ENCODE results near the gene EIF5B. TPM values are rescaled to one million over a fixed set of nuclear protein-coding genes. Genes with fewer than 3 reads are reported as not detected.

Gene EIF5B
- total and polyA plus RNA-seq, 2 of the 8 experiments (the other 6 are each of a cell fraction or from before 2014, with no cell fraction given) = 10.7 to 64.5 TPM

DNA sequence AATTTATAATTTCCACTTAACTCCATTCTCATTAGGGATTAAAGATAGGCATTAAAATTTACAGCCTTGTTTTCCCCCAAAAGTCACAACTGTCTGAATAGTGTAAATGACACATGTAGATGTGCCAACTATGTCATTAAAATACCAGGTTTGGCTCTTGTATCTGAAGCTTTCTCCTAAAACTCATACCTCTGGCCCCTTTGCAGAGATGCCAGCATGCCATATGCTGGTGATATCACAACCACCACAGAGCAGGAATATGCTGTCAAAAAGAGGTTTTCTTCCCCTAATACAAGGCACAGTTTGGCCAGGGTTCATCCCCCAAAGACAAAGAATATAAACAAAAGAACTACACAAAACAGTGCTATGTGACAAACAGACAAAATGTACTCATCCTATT is 87.2 kb downstream of the EIF5B start:
- Histone ChIP-seq H4K20me1 (replicated peaks in 1 of 2; ENCODE audit: control insufficient read depth in 1 of 2, insufficient read depth in 2 of 2, low read length in 2 of 2) (peaks cover 2% of the 10 kb centered on the region in 2 experiments), H4K91ac (replicated peaks; ENCODE audit: insufficient read length, low read length) (no peak overlapping the region), H2AFZ (ENCODE audit: low read length) (no peak overlapping the region), H3K9me3 (ENCODE audit: insufficient read depth in 2 of 2, low read depth in 1 of 2, low read length in 1 of 2) (no peaks in the 10 kb centered on the region), H3K18ac (ENCODE audit: extremely low read depth, low read length) (no peak overlapping the region), H3K23ac (ENCODE audit: insufficient read length) (no peak overlapping the region), H3K79me2 (ENCODE audit: control insufficient read depth in 1 of 2, insufficient read depth in 2 of 2, low read length in 2 of 2) (no peaks in the 10 kb centered on the region), H3K4ac (replicated peaks; ENCODE audit: insufficient read length, low read depth, low read length) (no peak overlapping the region), H3K56ac (replicated peaks; ENCODE audit: insufficient read length, low read depth, low read length) (no peak overlapping the region), H2BK15ac (ENCODE audit: low read length) (no peak overlapping the region), H2BK12ac (ENCODE audit: low read depth, low read length) (no peak overlapping the region), H4K8ac (ENCODE audit: extremely low read depth, insufficient read depth, low read length) (no peak overlapping the region), H2BK20ac (ENCODE audit: low read length) (no peak overlapping the region), H2AK5ac (ENCODE audit: low read depth, low read length) (no peak overlapping the region), H4K5ac (ENCODE audit: insufficient read length, low read depth, low read length) (no peak overlapping the region), H3K14ac (ENCODE audit: insufficient read length) (no peak overlapping the region), H2BK5ac (ENCODE audit: low read depth, low read length) (no peak overlapping the region), H3K36me3 (ENCODE audit: control insufficient read depth in 2 of 4, insufficient read depth in 4 of 4, low read length in 3 of 4) (peaks cover 4 to 47% (median 25%) of the 10 kb centered on the region in 4 experiments), H2BK120ac (replicated peaks; ENCODE audit: low read depth, low read length) (no peak overlapping the region), H3K4me3 (ENCODE audit: extremely low read depth in 1 of 4, insufficient read depth in 2 of 4, low read depth in 3 of 4, low read length in 4 of 4) (no peak overlapping the region), H3K27ac (ENCODE audit: low read depth, low read length) (no peak overlapping the region), H3K4me2 (ENCODE audit: insufficient read depth in 1 of 2, low read depth in 2 of 2, low read length in 2 of 2) (no peak overlapping the region), H3K23me2 (ENCODE audit: low read depth, low read length) (no peaks in the 10 kb centered on the region), H3K9ac (replicated peaks in 1 of 4; ENCODE audit: extremely low read depth in 1 of 4, low read depth in 3 of 4, low read length in 3 of 4) (peak overlapping the region in 1 of 4 experiments; percentile 34; a peak in 1 of 7 replicates), H3K4me1 (replicated peaks in 1 of 4; ENCODE audit: control insufficient read depth in 3 of 4, insufficient read depth in 4 of 4, low read length in 3 of 4) (no peaks in the 10 kb centered on the region), H3K27me3 (replicated peaks in 1 of 4; ENCODE audit: control insufficient read depth in 3 of 4, extremely low read depth in 1 of 4, insufficient read depth in 3 of 4, low read length in 3 of 4) (no peaks in the 10 kb centered on the region), H3K79me1 (ENCODE audit: low read depth, low read length) (no peaks in the 10 kb centered on the region)
- DNase-seq (ENCODE audit: low read depth in 1 of 2, low spot score in 2 of 2) = no peak
- no peak for FAIRE-seq
- POLR2A ChIA-PET (ENCODE audit: partially characterized antibody) = no interaction called here
- no peak for TF ChIP-seq KDM4A (IDR thresholded peaks at IDR 0.05; ENCODE audit: low read depth, low read length, severe bottlenecking)
- CTCF ChIA-PET (ENCODE audit: partially characterized antibody) = no interaction called here

Measured in H1 (cell line).